ENCODE results near the gene SLU7.

The SLU7 gene

DNA sequence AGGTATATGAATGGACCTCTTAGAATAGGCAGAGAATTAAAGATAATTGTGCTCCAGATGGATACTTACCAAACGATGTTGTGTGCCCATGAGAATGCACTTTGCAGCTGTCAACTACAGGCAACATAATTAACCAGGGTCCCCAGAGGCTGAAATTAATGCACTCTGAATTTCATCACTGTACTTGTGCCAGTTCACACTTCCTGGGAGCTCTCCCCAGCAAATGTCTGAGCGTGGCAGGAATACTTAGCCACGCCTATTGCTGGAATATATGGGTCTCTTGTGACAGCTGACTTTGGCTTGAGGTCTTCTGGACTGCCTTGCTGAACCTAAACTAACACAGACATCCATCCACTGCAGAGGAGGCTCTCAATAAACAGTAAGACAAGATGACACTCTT is 36.5 kb downstream of the SLU7 start:
- Histone ChIP-seq H3K9me3 (ENCODE audit: low read length) (peaks cover 2% of the 10 kb centered on the region), H2AFZ (ENCODE audit: low read depth, low read length) (no peak overlapping the region), H3K4me1 (ENCODE audit: insufficient read depth, low read length) (peaks cover 13% of the 10 kb centered on the region), H3K4me3 (ENCODE audit: low read length) (no peak overlapping the region), H3K27me3 (ENCODE audit: insufficient read depth, low read length) (no peaks in the 10 kb centered on the region), H3K36me3 (ENCODE audit: insufficient read depth, low read length) (no peaks in the 10 kb centered on the region)

DNA sequence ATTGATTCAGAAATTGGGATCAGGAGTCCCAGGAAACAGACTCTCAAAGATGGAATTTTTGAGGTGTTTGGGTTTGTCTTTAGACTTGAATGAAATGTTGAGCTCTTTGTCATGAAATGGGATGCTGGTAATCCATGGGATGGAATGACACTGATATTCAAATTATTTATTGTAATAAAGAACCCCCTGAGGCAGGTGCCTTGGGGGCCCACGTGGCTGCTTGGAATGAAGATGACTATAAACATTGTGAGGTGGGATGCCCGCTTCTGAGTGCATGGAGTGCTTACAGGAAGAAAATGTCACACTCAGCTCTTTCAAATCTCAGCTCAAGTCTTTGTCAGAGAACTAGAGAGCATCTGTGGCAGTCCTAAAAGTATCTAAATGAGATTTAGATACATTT is 38.8 kb downstream of the SLU7 start:
- H2AFZ ChIP-seq (ENCODE audit: low read depth, low read length): no peak overlapping the region
- H3K27me3 ChIP-seq (ENCODE audit: insufficient read depth, low read length): no peaks in the 10 kb centered on the region
- no peak overlapping the region for H3K4me3 ChIP-seq (ENCODE audit: low read length)
- H3K9me3 ChIP-seq (ENCODE audit: low read length): no peaks in the 10 kb centered on the region
- H3K4me1 ChIP-seq (ENCODE audit: insufficient read depth, low read length): peaks cover 14% of the 10 kb centered on the region
- no peaks in the 10 kb centered on the region for H3K36me3 ChIP-seq (ENCODE audit: insufficient read depth, low read length)

DNA sequence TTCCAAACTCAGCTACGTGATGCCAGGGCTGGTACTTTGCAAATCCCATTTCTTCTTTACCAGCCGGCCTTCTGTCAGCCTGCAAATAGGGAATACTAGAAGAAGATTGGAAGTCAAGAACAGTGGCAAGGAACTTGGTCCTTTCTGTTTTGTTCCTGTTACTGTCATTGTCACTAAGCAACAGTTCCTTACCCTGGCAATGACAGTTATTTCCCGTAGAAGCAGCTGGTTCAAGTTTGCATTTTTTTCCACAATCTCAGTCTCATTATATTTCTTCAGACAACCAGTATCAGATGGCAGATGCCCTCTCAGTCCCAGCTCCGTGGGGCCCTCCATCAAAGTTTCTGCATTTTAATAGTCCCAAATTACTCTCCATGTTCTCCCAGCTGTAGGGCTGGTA is 39.4 kb downstream of the SLU7 start:
- no peak overlapping the region for H3K4me3 ChIP-seq (ENCODE audit: low read length)
- H3K27me3 ChIP-seq (ENCODE audit: insufficient read depth, low read length): no peaks in the 10 kb centered on the region
- no peak overlapping the region for H2AFZ ChIP-seq (ENCODE audit: low read depth, low read length)
- H3K36me3 ChIP-seq (ENCODE audit: insufficient read depth, low read length): no peaks in the 10 kb centered on the region
- no peaks in the 10 kb centered on the region for H3K9me3 ChIP-seq (ENCODE audit: low read length)
- H3K4me1 ChIP-seq (ENCODE audit: insufficient read depth, low read length): peaks cover 17% of the 10 kb centered on the region

DNA sequence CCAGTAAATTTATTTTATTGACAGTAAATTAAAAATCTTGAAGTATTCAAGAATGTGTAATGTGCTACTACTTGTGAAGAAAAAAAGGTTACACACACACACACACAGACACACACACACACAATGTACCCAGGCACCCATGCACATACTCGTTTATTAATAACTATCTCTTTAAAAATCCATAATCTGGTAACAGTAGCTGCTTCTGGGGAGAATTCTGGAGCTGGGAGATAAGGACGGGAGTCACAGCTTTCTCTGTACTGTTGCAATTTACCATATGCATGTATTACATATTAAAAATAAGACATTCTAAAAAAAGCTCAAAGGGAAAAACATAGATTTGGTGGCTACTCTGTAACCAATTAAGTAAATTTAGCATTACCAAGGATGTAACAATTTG is 40.6 kb downstream of the SLU7 start:
- no peak overlapping the region for H3K4me3 ChIP-seq (ENCODE audit: low read length)
- no peak overlapping the region for H2AFZ ChIP-seq (ENCODE audit: low read depth, low read length)
- H3K4me1 ChIP-seq (ENCODE audit: insufficient read depth, low read length): peaks cover 17% of the 10 kb centered on the region
- no peaks in the 10 kb centered on the region for H3K27me3 ChIP-seq (ENCODE audit: insufficient read depth, low read length)
- no peaks in the 10 kb centered on the region for H3K36me3 ChIP-seq (ENCODE audit: insufficient read depth, low read length)
- no peaks in the 10 kb centered on the region for H3K9me3 ChIP-seq (ENCODE audit: low read length)

DNA sequence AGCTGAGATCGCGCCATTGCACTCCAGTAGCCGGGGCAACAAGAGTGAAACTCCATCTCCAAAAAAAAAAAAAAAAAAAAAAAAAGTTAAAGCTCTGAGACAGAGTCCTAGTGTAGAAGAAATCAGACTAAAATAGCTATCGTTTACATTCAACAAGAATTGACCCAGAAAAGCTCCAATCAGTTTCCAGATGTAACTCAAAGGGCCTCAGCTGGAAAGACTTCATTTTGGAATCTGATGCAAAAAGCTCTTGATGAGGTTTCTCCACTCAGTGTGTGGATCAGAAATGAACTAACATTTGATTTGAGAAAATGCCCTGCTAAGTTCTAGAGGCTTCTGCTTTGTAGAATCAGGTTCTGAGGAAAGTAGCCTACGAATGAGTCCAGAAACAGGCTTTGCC is 41.2 kb downstream of the SLU7 start:
- Histone ChIP-seq H3K4me3 (ENCODE audit: low read length) (no peak overlapping the region), H3K27me3 (ENCODE audit: insufficient read depth, low read length) (no peaks in the 10 kb centered on the region), H3K36me3 (ENCODE audit: insufficient read depth, low read length) (no peaks in the 10 kb centered on the region), H3K4me1 (ENCODE audit: insufficient read depth, low read length) (peaks cover 17% of the 10 kb centered on the region), H2AFZ (ENCODE audit: low read depth, low read length) (no peak overlapping the region), H3K9me3 (ENCODE audit: low read length) (no peaks in the 10 kb centered on the region)

DNA sequence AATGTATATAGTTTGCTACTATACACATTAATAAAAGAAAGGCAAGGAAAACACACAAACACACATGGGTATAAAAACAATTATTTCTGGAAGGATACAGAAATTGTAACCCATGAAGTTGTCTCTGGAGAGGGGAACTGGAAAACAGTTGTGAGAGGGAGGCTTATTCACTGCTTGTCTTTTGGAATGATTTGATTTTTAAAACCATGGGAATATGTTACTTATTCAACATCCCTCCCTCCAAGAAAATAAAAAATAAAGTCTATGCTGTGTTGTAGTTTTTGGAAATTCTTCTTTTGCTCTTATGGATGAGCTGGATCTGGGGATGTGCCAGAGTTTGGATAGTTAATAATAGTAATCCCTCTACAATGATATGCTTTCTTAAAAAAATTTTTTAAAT is 42.5 kb downstream of the SLU7 start:
- Histone ChIP-seq H3K9me3 (ENCODE audit: low read length) (no peaks in the 10 kb centered on the region), H2AFZ (ENCODE audit: low read depth, low read length) (no peak overlapping the region), H3K4me3 (ENCODE audit: low read length) (no peak overlapping the region), H3K27me3 (ENCODE audit: insufficient read depth, low read length) (peaks cover 3% of the 10 kb centered on the region), H3K4me1 (ENCODE audit: insufficient read depth, low read length) (peaks cover 17% of the 10 kb centered on the region), H3K36me3 (ENCODE audit: insufficient read depth, low read length) (no peaks in the 10 kb centered on the region)

DNA sequence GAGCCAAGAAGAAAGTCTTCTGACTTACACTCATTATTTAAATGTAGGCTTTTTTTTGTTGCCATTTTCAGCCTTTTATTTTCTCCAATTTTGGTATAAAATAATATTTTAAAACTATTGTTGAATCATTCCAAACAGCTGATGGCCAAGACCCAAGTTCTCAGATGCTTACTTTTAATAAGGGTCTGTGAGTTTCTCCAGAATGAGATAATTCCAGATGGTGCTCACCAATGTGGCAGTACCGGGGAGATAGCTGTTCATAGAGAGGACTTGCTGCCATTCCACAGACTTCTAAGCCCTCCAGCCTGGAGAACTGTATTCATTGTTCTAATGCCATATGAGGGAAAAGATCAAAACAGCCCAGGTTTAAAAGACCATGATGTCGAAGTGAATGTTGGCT is 43.2 kb downstream of the SLU7 start:
- no peaks in the 10 kb centered on the region for H3K9me3 ChIP-seq (ENCODE audit: low read length)
- H3K4me1 ChIP-seq (ENCODE audit: insufficient read depth, low read length): peaks cover 17% of the 10 kb centered on the region
- no peaks in the 10 kb centered on the region for H3K36me3 ChIP-seq (ENCODE audit: insufficient read depth, low read length)
- H3K4me3 ChIP-seq (ENCODE audit: low read length): no peak overlapping the region
- H3K27me3 ChIP-seq (ENCODE audit: insufficient read depth, low read length): peaks cover 3% of the 10 kb centered on the region
- no peak overlapping the region for H2AFZ ChIP-seq (ENCODE audit: low read depth, low read length)

DNA sequence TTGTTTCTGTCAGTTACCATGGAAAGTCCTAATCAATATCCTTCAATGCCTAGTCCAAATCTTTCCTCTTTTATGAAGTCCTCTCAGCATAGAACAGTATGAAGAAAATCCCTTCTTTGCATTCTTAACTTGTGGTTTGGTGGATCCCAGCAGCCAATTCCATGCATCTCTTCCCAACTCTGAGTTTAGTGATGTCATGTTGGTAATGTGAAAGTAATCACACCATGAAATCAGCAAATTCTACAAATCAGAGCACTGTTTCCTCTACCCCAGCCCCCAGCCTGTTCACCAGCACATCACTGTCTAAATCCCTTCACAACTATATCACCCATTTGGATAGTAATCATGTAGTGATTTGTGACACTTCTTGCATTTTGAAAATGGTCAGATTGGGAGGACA is 43.7 kb downstream of the SLU7 start:
- H2AFZ ChIP-seq (ENCODE audit: low read depth, low read length): no peak overlapping the region
- H3K27me3 ChIP-seq (ENCODE audit: insufficient read depth, low read length): peaks cover 3% of the 10 kb centered on the region
- H3K9me3 ChIP-seq (ENCODE audit: low read length): no peaks in the 10 kb centered on the region
- no peaks in the 10 kb centered on the region for H3K36me3 ChIP-seq (ENCODE audit: insufficient read depth, low read length)
- H3K4me3 ChIP-seq (ENCODE audit: low read length): no peak overlapping the region
- H3K4me1 ChIP-seq (ENCODE audit: insufficient read depth, low read length): peaks cover 17% of the 10 kb centered on the region

DNA sequence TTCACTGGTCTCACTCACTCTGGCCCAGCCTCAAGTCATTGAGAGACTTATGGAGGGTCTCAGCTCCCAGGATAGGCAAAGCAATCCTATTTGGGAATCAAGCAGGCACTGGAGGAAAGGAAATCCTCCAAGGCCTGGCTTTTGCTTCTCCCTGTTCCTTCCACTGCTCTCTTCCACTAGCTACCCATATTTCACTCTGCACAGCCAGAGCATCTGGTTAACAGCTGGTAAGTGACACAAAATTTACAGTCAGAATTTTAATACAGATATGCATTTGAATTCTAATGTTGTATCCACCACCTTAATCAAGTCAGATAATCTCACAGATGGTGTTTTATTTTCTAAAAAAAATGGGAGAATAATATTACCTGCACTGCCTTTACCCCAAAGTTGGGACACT is 47.6 kb downstream of the SLU7 start:
- no peaks in the 10 kb centered on the region for H3K36me3 ChIP-seq (ENCODE audit: insufficient read depth, low read length)
- H3K4me1 ChIP-seq (ENCODE audit: insufficient read depth, low read length): peaks cover 7% of the 10 kb centered on the region
- H3K4me3 ChIP-seq (ENCODE audit: low read length): no peak overlapping the region
- H3K9me3 ChIP-seq (ENCODE audit: low read length): no peaks in the 10 kb centered on the region
- H2AFZ ChIP-seq (ENCODE audit: low read depth, low read length): no peak overlapping the region
- H3K27me3 ChIP-seq (ENCODE audit: insufficient read depth, low read length): peaks cover 12% of the 10 kb centered on the region

DNA sequence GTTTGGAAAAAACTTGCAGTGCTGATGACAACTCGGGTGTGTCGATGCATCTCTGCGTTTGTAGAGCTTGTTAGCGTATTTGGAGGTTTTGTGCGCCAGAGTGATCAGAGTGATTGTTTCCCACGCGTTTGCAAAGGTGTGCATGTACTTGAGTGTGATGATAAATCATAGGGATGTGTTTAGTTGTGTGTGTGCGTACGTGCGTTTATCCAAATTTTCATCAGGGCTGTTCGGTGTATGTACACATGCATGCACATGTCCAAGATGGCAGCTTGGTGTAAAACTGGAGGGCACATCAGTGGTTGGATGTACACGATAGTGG is 48.2 kb downstream of the SLU7 start:
- H3K27me3 ChIP-seq (ENCODE audit: insufficient read depth, low read length): peaks cover 12% of the 10 kb centered on the region
- no peaks in the 10 kb centered on the region for H3K9me3 ChIP-seq (ENCODE audit: low read length)
- peak overlapping the region; percentile 54 for H2AFZ ChIP-seq (ENCODE audit: low read depth, low read length)
- no peaks in the 10 kb centered on the region for H3K36me3 ChIP-seq (ENCODE audit: insufficient read depth, low read length)
- peak overlapping the region; percentile 30 for H3K4me3 ChIP-seq (ENCODE audit: low read length)
- peaks cover 7% of the 10 kb centered on the region for H3K4me1 ChIP-seq (ENCODE audit: insufficient read depth, low read length)

DNA sequence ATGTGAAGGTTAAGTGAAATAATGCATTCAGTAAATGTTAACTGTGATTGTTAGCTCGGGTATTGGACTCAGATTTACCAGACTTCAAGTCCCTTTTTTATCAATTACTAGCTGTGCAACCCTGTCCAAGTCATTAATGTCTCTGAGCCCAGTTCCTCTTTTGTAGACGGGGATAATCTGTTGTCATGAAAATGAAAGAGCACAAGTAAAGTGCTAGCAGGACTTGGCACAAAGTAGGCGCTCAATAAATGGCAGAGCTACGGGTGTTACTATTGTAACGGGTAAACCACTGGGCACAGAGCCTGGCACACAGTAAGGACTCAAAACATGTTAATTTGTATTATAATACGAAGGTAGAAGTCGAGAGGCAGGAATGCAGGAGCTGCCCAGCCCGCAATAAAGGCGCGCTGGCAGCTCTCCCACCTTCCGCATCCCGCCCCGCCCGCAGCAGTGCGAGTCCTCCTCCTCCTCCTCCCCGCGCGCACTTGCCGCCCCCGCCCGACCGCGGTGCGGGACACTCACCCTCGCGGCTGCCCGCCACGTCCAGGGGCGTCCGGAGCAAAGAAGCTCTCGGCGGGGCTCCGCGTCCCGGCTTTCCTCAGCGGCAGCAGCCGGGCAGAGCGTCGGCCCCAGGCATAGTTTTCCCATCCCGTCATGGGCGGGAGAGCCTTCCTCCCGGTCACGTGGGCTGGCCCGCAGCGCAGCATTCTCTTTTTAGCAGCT is 48.7 kb downstream of the SLU7 start, which contains the start of gene C1QTNF2:
TSS of gene C1QTNF2 (minus strand) at position 637 of the 723 bp plus-strand sequence. CDS start 15,615 bp downstream, outside the sequence.
- H3K9me3 ChIP-seq (ENCODE audit: low read length): no peaks in the 10 kb centered on the region
- H3K4me3 ChIP-seq (ENCODE audit: low read length): peak within 1 kb of the TSS; percentile 30
- no peaks in the 10 kb centered on the region for H3K36me3 ChIP-seq (ENCODE audit: insufficient read depth, low read length)
- H3K27me3 ChIP-seq (ENCODE audit: insufficient read depth, low read length): peaks cover 12% of the 10 kb centered on the region
- H2AFZ ChIP-seq (ENCODE audit: low read depth, low read length): peak within 1 kb of the TSS; percentile 54
- H3K4me1 ChIP-seq (ENCODE audit: insufficient read depth, low read length): peaks cover 7% of the 10 kb centered on the region

DNA sequence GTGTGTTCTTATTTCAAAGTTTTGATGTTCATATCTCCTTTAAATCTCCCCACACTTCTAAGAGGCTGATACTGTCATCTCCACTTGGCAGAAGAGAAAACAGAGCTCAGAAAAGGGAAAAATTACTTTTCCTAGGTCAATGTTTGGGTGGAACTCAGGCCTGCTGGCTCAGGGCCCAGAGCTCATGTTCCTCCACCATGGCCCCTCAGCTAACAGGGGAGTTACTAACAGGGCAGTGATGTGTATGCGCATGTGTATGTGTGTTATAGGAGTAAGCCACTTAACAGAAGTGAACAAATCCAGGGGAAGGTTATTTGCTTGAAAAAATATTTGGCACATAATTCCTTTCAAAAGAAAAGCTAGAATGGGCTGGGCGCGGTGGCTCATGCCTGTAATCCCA is 51.0 kb downstream of the SLU7 start:
- H3K9me3 ChIP-seq (ENCODE audit: low read length): no peaks in the 10 kb centered on the region
- no peaks in the 10 kb centered on the region for H3K36me3 ChIP-seq (ENCODE audit: insufficient read depth, low read length)
- H3K4me1 ChIP-seq (ENCODE audit: insufficient read depth, low read length): peaks cover 15% of the 10 kb centered on the region
- peaks cover 12% of the 10 kb centered on the region for H3K27me3 ChIP-seq (ENCODE audit: insufficient read depth, low read length)
- H3K4me3 ChIP-seq (ENCODE audit: low read length): no peak overlapping the region
- H2AFZ ChIP-seq (ENCODE audit: low read depth, low read length): no peak overlapping the region

DNA sequence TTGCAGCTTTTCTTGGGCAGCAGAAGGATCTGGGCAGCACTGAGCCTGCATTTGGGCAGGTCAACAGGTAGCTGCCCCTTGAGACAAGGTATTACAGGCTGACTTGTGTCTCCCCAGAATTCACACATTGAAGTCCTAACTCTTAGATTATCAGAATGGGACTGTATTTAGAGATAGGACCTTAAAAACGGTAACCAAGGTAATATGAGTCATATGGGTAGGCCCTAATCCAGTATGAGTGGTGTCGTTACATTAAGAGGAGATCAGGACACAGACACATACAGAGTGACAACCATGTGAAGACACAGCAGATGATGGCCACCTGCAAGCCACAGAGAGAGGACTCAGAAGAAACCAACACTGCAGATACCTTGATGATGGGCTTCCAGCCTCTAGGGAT is 51.6 kb downstream of the SLU7 start:
- H3K4me1 ChIP-seq (ENCODE audit: insufficient read depth, low read length): peaks cover 16% of the 10 kb centered on the region
- no peaks in the 10 kb centered on the region for H3K36me3 ChIP-seq (ENCODE audit: insufficient read depth, low read length)
- no peak overlapping the region for H2AFZ ChIP-seq (ENCODE audit: low read depth, low read length)
- no peak overlapping the region for H3K4me3 ChIP-seq (ENCODE audit: low read length)
- peaks cover 12% of the 10 kb centered on the region for H3K27me3 ChIP-seq (ENCODE audit: insufficient read depth, low read length)
- H3K9me3 ChIP-seq (ENCODE audit: low read length): no peaks in the 10 kb centered on the region

DNA sequence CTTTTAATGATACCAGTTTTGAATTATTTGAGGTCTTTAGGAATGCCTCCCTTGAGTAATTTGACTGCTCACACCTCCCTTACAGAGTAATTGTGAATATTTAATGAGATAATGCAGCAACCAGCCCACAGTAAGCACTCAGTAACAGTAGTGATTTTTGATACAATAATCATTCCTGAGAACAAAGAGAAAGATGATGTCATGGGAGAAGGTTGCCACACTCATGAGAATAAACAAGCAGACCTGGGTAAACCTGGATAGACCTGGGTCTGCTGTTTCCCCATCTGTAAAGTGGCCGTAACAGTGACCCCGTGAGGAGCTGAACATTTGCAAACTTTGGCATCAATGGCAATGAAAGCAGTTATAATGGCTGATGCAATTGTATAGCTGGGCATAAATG is 52.7 kb downstream of the SLU7 start:
- H3K4me3 ChIP-seq (ENCODE audit: low read length): no peak overlapping the region
- H3K27me3 ChIP-seq (ENCODE audit: insufficient read depth, low read length): peaks cover 9% of the 10 kb centered on the region
- H3K36me3 ChIP-seq (ENCODE audit: insufficient read depth, low read length): no peaks in the 10 kb centered on the region
- H2AFZ ChIP-seq (ENCODE audit: low read depth, low read length): no peak overlapping the region
- H3K4me1 ChIP-seq (ENCODE audit: insufficient read depth, low read length): peaks cover 16% of the 10 kb centered on the region
- no peaks in the 10 kb centered on the region for H3K9me3 ChIP-seq (ENCODE audit: low read length)

Measured in neuron (in vitro differentiated cells).